ENCODE results near the gene HK2. TPM values are rescaled to one million over a fixed set of nuclear protein-coding genes. Genes with fewer than 3 reads are reported as not detected.

HK2 gene
- total and polyA plus RNA-seq, 2 donors (not counting 3 experiments of a cell fraction or from before 2014, with no cell fraction given), result 3.4 to 13.0 TPM

DNA sequence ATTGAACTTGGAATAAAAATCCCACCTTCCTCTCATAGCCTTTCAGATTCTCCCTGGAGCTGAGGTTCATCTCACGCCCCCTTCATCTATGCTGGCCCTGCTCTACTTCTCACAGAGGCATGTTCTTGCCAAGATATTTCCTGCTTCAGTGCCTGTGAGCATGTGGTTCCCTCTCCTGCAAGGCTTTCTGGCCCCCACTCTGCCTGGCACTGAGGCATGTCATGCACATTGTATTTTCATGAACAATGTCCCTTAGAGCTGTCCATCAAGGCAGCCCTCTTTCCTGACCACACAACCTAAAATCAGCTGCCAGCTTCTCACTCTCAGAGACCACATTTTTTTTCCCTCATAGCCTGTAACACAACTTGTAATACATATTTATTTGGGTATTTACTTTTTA lies 18.0 kb upstream of the HK2 start:
- Histone ChIP-seq H3K36me3 (ENCODE audit: control insufficient read depth in 2 of 2, extremely low read depth in 1 of 2, insufficient read depth in 2 of 2, low read length in 2 of 2) (no peaks in the 10 kb centered on the region), H3K9ac (replicated peaks; ENCODE audit: extremely low read depth, insufficient read depth, low read length) (no peak overlapping the region), H3K4me1 (ENCODE audit: control insufficient read depth, extremely low read depth, insufficient read depth, low read length) (no peaks in the 10 kb centered on the region), H3K9me1 (replicated peaks; ENCODE audit: control insufficient read depth, extremely low read depth, insufficient read depth, low read length) (no peaks in the 10 kb centered on the region), H3K4me3 (replicated peaks in 1 of 3; ENCODE audit: insufficient read depth in 1 of 3, low read depth in 1 of 3, low read length in 3 of 3) (no peak overlapping the region), H3K27me3 (ENCODE audit: control insufficient read depth in 2 of 2, insufficient read depth in 2 of 2, low read length in 2 of 2) (peaks cover 7 to 14% of the 10 kb centered on the region in 2 experiments), H3K27ac (ENCODE audit: insufficient read depth, low read depth, low read length) (no peak overlapping the region), H3K4me2 (ENCODE audit: insufficient read depth, low read length) (no peak overlapping the region), H4K20me1 (replicated peaks; ENCODE audit: control insufficient read depth, extremely low read depth, insufficient read depth, low read length) (no peaks in the 10 kb centered on the region), H3K79me2 (ENCODE audit: control insufficient read depth, insufficient read depth, low read length) (no peaks in the 10 kb centered on the region), H3K9me3 (replicated peaks; ENCODE audit: control insufficient read depth, insufficient read depth, low read length) (no peaks in the 10 kb centered on the region), H2AFZ (ENCODE audit: low read depth, low read length) (no peak overlapping the region)
- TF ChIP-seq POLR2A (IDR thresholded peaks at IDR 0.05; ENCODE audit: low read depth, low read length) (no peak), JUN (IDR thresholded peaks at IDR 0.05; ENCODE audit: borderline replicate concordance, insufficient read depth, insufficient read length, low read depth) (no peak), FOS (IDR thresholded peaks at IDR 0.05; ENCODE audit: borderline replicate concordance, insufficient read depth, low read length) (no peak), POLR2AphosphoS5 (IDR thresholded peaks at IDR 0.05; ENCODE audit: insufficient read depth, low read depth, low read length) (no peak), EZH2 (IDR thresholded peaks at IDR 0.05; ENCODE audit: borderline replicate concordance, low read depth, low read length, severe bottlenecking) (no peak), MYC (IDR thresholded peaks at IDR 0.05; ENCODE audit: low read depth, low read length) (no peak), GATA2 (IDR thresholded peaks at IDR 0.05; ENCODE audit: insufficient read depth, insufficient read length, low read depth, low read length) (no peak)
- TF ChIP-seq, protein P1, sequence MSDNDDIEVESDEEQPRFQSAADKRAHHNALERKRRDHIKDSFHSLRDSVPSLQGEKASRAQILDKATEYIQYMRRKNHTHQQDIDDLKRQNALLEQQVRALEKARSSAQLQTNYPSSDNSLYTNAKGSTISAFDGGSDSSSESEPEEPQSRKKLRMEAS (IDR thresholded peaks at IDR 0.05; ENCODE audit: insufficient read depth, insufficient read length), result no peak
- TF ChIP-seq, protein P2, sequence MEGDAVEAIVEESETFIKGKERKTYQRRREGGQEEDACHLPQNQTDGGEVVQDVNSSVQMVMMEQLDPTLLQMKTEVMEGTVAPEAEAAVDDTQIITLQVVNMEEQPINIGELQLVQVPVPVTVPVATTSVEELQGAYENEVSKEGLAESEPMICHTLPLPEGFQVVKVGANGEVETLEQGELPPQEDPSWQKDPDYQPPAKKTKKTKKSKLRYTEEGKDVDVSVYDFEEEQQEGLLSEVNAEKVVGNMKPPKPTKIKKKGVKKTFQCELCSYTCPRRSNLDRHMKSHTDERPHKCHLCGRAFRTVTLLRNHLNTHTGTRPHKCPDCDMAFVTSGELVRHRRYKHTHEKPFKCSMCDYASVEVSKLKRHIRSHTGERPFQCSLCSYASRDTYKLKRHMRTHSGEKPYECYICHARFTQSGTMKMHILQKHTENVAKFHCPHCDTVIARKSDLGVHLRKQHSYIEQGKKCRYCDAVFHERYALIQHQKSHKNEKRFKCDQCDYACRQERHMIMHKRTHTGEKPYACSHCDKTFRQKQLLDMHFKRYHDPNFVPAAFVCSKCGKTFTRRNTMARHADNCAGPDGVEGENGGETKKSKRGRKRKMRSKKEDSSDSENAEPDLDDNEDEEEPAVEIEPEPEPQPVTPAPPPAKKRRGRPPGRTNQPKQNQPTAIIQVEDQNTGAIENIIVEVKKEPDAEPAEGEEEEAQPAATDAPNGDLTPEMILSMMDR (IDR thresholded peaks at IDR 0.05; ENCODE audit: extremely low read depth in 1 of 2, insufficient read depth in 1 of 2, low read depth in 1 of 2, low read length in 2 of 2), result no peak
- no peak for DNase-seq (ENCODE audit: low read depth, low spot score)
- intact Hi-C loops (cut with micrococcal nuclease) (no loop called here), dilution Hi-C loops (cut with MboI; ENCODE audit: extremely low pct_ligation_motif_present, low sequenced_read_pairs) (no loop called here)
- CTCF ChIA-PET, result no interaction called here
- POLR2A ChIA-PET, result no interaction called here
- no peak for FAIRE-seq
- no TSS peak for BruUV-seq (replicated peaks)
